ENCODE measurements around the gene BRD2.

DNA sequence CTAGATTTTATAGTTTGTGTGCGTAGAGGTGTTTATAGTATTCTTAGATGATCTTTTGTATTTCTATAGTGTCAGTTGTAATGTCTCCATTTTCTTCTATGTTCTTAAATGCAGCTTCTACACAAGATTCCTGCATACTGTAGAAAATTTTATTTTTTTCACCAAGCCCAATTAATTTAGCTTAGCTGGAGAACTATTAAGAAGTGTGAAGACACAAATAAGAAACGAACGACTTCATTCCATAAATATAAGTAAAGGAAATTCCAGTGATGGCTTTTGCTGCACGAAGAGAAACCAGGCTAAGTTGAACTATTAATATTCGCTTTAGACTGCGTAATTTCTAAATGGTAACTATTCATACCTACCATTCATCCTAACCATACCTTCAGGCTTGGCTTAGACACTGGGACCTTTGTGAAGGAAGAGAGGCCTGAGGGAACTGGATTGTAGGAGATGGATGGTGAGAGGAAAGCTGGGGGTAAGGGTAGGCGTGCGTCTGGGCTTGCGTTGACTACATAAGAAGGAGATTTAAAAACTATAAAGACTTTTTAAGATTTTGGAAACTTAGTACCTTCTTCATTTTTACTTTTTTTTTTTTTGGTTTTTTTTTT is 25.1 kb downstream of the BRD2 start:
- TF ChIP-seq, protein P1, sequence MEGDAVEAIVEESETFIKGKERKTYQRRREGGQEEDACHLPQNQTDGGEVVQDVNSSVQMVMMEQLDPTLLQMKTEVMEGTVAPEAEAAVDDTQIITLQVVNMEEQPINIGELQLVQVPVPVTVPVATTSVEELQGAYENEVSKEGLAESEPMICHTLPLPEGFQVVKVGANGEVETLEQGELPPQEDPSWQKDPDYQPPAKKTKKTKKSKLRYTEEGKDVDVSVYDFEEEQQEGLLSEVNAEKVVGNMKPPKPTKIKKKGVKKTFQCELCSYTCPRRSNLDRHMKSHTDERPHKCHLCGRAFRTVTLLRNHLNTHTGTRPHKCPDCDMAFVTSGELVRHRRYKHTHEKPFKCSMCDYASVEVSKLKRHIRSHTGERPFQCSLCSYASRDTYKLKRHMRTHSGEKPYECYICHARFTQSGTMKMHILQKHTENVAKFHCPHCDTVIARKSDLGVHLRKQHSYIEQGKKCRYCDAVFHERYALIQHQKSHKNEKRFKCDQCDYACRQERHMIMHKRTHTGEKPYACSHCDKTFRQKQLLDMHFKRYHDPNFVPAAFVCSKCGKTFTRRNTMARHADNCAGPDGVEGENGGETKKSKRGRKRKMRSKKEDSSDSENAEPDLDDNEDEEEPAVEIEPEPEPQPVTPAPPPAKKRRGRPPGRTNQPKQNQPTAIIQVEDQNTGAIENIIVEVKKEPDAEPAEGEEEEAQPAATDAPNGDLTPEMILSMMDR (conservative IDR thresholded peaks at IDR 0.05): no peak
- TF ChIP-seq EZH2 (IDR thresholded peaks at IDR 0.05; ENCODE audit: low read depth): no peak

Data from PC-9 (cell line).